Measurements from ENCODE around the gene ARHGEF40.

The ARHGEF40 gene

DNA sequence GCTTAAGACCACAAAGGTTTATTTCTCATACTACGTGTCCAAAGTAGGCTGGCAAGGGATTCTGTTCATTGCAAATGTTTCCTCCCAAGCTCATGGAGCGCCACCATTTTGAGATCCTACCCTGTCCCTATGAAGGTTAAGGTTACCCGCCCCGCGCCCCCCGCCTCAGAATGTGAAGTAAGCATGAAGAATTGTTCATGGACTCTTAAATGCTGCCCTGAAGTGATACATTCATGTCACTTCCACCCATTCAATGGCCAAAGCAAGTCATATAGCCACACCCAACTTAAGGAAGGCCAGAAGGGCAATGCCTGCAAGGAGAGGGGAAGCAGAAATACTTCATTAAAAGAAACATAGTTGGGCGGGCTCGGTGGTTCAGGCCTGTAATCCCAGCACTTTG, 35.0 kb downstream of the ARHGEF40 start:
- no peak for TF ChIP-seq CTCF (IDR thresholded peaks at IDR 0.05; ENCODE audit: low read depth, low read length)
- no peak for DNase-seq
- no peaks in the 10 kb centered on the region for H3K9me3 ChIP-seq (ENCODE audit: severe bottlenecking)
- no peaks in the 10 kb centered on the region for H3K27me3 ChIP-seq (ENCODE audit: insufficient read depth, low read depth, severe bottlenecking)
- peak overlapping the region; percentile 99 for H3K27ac ChIP-seq
- peak overlapping the region; percentile 85; the same call in 1 of the 2 replicates for H3K4me3 ChIP-seq (ENCODE audit: low read depth, low read length)
- no peaks in the 10 kb centered on the region for H3K36me3 ChIP-seq

DNA sequence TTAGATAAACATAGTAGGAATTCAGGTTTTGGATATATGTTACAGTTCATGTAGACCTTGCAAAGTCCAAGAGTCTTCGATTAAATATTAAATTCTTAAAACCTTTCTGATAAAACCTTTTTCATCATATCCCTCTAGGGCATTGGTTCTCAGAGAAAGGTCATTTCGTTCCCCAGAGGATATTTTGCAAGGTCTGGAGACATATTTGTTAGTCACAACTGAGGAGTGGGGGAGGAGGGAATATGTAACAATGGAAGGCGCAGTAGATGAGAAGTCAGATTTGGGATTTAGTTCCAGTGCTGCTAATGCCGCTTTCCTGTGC, 36.0 kb downstream of the ARHGEF40 start:
- Histone ChIP-seq H3K36me3 (no peaks in the 10 kb centered on the region), H3K4me3 (ENCODE audit: low read depth, low read length) (peak overlapping the region; percentile 36), H3K27me3 (ENCODE audit: insufficient read depth, low read depth, severe bottlenecking) (no peaks in the 10 kb centered on the region), H3K27ac (peak overlapping the region; percentile 54), H3K9me3 (ENCODE audit: severe bottlenecking) (no peaks in the 10 kb centered on the region)
- DNase-seq = no peak
- TF ChIP-seq CTCF (IDR thresholded peaks at IDR 0.05; ENCODE audit: low read depth, low read length) = no peak

DNA sequence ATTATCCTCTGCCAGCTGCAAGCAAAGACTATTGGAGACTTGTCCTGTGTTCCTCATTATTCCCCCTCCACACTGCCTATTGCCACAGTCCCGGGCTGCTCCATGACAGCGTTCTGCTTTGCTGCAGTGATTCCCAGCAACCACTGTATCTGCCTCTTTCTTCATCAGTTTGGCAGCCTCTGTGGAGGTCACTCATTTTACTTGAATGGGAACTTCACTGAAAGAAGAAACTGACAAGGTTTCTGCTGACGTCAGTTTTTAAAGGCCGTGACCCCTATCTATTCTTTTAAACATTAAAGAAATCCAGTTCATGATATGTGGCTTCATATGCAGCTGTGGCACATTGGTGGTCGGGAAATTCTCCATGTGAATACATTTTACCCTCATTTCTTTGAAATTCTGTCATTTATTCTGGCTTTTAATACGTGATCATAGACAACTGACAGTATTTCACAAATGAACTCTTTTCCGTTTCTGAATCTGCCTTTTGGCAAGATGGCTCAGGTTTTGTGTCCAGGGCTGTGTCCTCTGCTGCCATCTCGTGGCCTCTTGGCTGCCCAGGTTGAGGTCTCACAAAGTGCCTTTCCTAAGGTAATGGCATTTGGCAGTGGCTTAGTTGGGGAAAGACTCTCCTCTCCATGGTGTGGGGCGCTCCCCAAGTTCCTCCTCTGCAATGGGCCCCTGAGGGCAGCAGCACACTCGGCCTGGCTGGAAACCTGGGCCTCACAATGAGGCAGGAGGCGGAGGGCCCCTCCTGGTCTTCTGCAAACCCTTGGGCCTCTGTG, 36.6 kb downstream of the ARHGEF40 start:
- peak; percentile 87 for DNase-seq

DNA sequence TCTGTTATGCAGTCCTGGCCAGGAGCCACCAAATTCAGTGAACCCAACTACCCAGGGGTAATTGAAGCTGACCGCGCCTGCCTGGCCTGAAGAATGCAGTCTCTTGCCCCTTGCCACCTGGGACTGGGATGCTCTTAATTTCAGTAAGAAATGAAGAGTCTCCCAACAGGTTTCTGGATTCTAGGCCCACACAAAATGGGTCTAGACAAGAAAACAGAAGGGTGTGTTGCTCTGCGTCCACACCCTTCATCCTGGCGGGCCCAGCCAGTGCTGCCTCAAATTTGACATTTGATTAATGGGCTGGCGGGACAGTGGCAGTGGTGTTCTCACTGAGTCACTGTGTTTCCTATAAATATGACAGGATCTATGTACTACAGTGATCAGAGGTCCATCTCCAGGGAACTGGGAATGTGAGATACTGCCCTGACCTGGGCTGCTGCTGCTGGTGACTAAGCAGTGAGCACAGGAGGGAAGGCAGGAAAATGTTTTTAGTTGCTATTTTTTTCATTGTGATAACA, 37.2 kb downstream of the ARHGEF40 start:
- H3K36me3 ChIP-seq = no peaks in the 10 kb centered on the region
- no peak for DNase-seq
- no peaks in the 10 kb centered on the region for H3K9me3 ChIP-seq (ENCODE audit: severe bottlenecking)
- no peak overlapping the region for H3K4me3 ChIP-seq (ENCODE audit: low read depth, low read length)
- peak overlapping the region; percentile 54; the same call in 1 of the 2 replicates for H3K27ac ChIP-seq
- no peaks in the 10 kb centered on the region for H3K27me3 ChIP-seq (ENCODE audit: insufficient read depth, low read depth, severe bottlenecking)
- TF ChIP-seq CTCF (IDR thresholded peaks at IDR 0.05; ENCODE audit: low read depth, low read length) = no peak

More for the DNA sequence above, 36.6 kb downstream of the ARHGEF40 start:
- Histone ChIP-seq H3K9me3 (ENCODE audit: severe bottlenecking) (no peaks in the 10 kb centered on the region), H3K27ac (peak overlapping the region; percentile 54), H3K36me3 (no peaks in the 10 kb centered on the region), H3K4me3 (ENCODE audit: low read depth, low read length) (peak overlapping the region; percentile 36), H3K27me3 (ENCODE audit: insufficient read depth, low read depth, severe bottlenecking) (no peaks in the 10 kb centered on the region)
- peak; percentile 93 for TF ChIP-seq CTCF (IDR thresholded peaks at IDR 0.05; ENCODE audit: low read depth, low read length)

DNA sequence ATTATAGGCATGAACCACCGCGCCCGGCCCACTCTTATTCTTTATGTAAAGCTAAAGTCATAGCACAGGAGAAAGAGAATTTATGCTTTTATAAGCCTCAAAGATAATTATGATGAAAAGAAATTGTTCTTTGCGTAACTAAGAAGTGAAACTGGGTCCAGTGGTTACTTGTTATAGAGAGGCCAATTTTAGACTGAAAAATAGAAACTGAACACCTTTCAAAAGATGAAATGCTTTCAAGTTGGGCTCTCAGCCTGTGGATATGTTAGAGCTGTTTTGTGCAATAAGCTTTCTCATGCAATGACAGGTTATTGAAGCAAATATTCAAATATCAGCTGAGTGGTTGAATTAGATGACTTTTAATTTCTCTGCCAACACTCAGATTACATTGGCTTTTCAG, 38.7 kb downstream of the ARHGEF40 start:
- no peaks in the 10 kb centered on the region for H3K9me3 ChIP-seq (ENCODE audit: severe bottlenecking)
- DNase-seq = no peak
- no peak for TF ChIP-seq CTCF (IDR thresholded peaks at IDR 0.05; ENCODE audit: low read depth, low read length)
- H3K36me3 ChIP-seq = no peaks in the 10 kb centered on the region
- no peaks in the 10 kb centered on the region for H3K27me3 ChIP-seq (ENCODE audit: insufficient read depth, low read depth, severe bottlenecking)
- no peak overlapping the region for H3K27ac ChIP-seq
- H3K4me3 ChIP-seq (ENCODE audit: low read depth, low read length) = no peak overlapping the region

Data from WERI-Rb-1 (cell line).